HepG2 (cell line): ENCODE results near the gene IGF2BP3. TPM values are rescaled to one million over a fixed set of nuclear protein-coding genes. Genes with fewer than 3 reads are reported as not detected.

Experiments used
- ADNP ChIP-seq: sonication (generic); formaldehyde crosslinking; IDR thresholded peaks from 2 replicates; pipeline ENCODE4 v1.4.0; 2020; ENCODE audit warnings: missing genetic modification reagents
- CBX5 ChIP-seq: sonication (generic); formaldehyde crosslinking; IDR thresholded peaks from 2 replicates; pipeline ENCODE4 v1.4.0; 2020; ENCODE audit warnings: missing genetic modification reagents, borderline replicate concordance
- CREB1 ChIP-seq, 2 experiments: fragments of 450-650 bp in 1 of 2; IDR thresholded peaks; 2 replicates each; pipeline ENCODE4 v1.6.1; 2016 to 2017; ENCODE audit warnings: control low read depth in 1 of 2, mild to moderate bottlenecking in 1 of 2, missing compliant biosample characterization in 1 of 2, missing genetic modification characterization in 1 of 2
- FUBP1 ChIP-seq: sonication (generic); formaldehyde crosslinking; IDR thresholded peaks from 2 replicates; pipeline ENCODE4 v1.5.1; 2020; ENCODE audit warnings: missing genetic modification reagents, mild to moderate bottlenecking, borderline replicate concordance
- KIAA2018 ChIP-seq: sonication (generic); formaldehyde crosslinking; IDR thresholded peaks from 2 replicates; pipeline ENCODE4 v1.5.0; 2020; ENCODE audit warnings: mild to moderate bottlenecking, missing genetic modification reagents, borderline replicate concordance
- MLLT10 ChIP-seq: sonication (generic); formaldehyde crosslinking; IDR thresholded peaks from 2 replicates; pipeline ENCODE4 v1.4.0; 2020; ENCODE audit warnings: missing genetic modification reagents
- PREB ChIP-seq: sonication (generic); formaldehyde crosslinking; IDR thresholded peaks from 2 replicates; pipeline ENCODE4 v1.4.0; 2020; ENCODE audit warnings: missing genetic modification reagents
- SMARCE1 ChIP-seq: fragments of 450-650 bp; IDR thresholded peaks from 2 replicates; pipeline ENCODE4 v1.6.1; 2017; ENCODE audit warnings: borderline replicate concordance
- SNRNP70 ChIP-seq: fragments of 200-400 bp; formaldehyde crosslinking; IDR thresholded peaks from 2 replicates; pipeline ENCODE4 v1.6.1; 2017; ENCODE audit warnings: mild to moderate bottlenecking, low read depth, low read length, moderate library complexity
- TEAD2 ChIP-seq: sonication (generic); formaldehyde crosslinking; IDR thresholded peaks from 2 replicates; pipeline ENCODE4 v1.9.0; 2021; ENCODE audit warnings: missing genetic modification reagents
- ZFYVE20 ChIP-seq: sonication (generic); formaldehyde crosslinking; IDR thresholded peaks from 2 replicates; pipeline ENCODE4 v1.8.0; 2023; ENCODE audit warnings: low read depth, mild to moderate bottlenecking, moderate library complexity, missing genetic modification reagents, borderline replicate concordance
- ZNF160 ChIP-seq: sonication (generic); formaldehyde crosslinking; IDR thresholded peaks from 2 replicates; pipeline ENCODE4 v1.8.0; 2022; ENCODE audit warnings: mild to moderate bottlenecking, inconsistent platforms, missing genetic modification reagents
- ZNF343 ChIP-seq: sonication (generic); formaldehyde crosslinking; IDR thresholded peaks from 2 replicates; pipeline ENCODE4 v1.4.0; 2020; ENCODE audit warnings: mild to moderate bottlenecking, missing genetic modification reagents
- ZNF550 ChIP-seq: sonication (generic); formaldehyde crosslinking; IDR thresholded peaks from 2 replicates; pipeline ENCODE4 v1.4.0; 2020; ENCODE audit warnings: mild to moderate bottlenecking, missing genetic modification reagents, borderline replicate concordance
- ZNF607 ChIP-seq: sonication (generic); formaldehyde crosslinking; IDR thresholded peaks from 2 replicates; pipeline ENCODE4 v1.5.1; 2020; ENCODE audit warnings: missing genetic modification reagents, mild to moderate bottlenecking, borderline replicate concordance
- ZNF614 ChIP-seq: IDR thresholded peaks from 2 replicates; pipeline ENCODE4 v1.6.1; 2018; ENCODE audit warnings: missing biosample characterization, missing genetic modification reagents, inconsistent platforms, borderline replicate concordance
- ZNF652 ChIP-seq: IDR thresholded peaks from 2 replicates; pipeline ENCODE4 v1.6.1; 2016; ENCODE audit warnings: low read depth, borderline replicate concordance
- polyA plus RNA-seq, 8 experiments: library from polyadenylated mRNA; depleted of rRNA in 3 of 8; stranded (reverse) in 7 of 8; unstranded in 1 of 8; fragments of >200 nt; fragmentation: Illumina TruSeq in 4 of 8; extraction: Trizol in 4 of 8; gene quantifications; 2 replicates each; pipeline versions ENCODE4 v1.2.1 to v1.2.3, GENCODE V29; 2011 to 2016; ENCODE audit warnings: low read depth in 4 of 8, missing spikeins in 1 of 8, mixed read lengths in 1 of 8; ENCODE audit not compliant: insufficient read depth in 1 of 8
- total RNA-seq, 5 experiments: library from RNA; depleted of rRNA; stranded (reverse); fragments of >200 nt; fragmentation: Illumina TruSeq; extraction: Trizol; gene quantifications; 2 replicates each; pipeline ENCODE4 v1.2.3, GENCODE V29; 2016; ENCODE audit warnings: low read depth in 1 of 5

The IGF2BP3 gene
- total and polyA plus RNA-seq, 2 of the 13 experiments (the other 11 are each of a cell fraction or from before 2014, with no cell fraction given), result 37.7 to 39.5 TPM

GRCh38 chr7:23298885-23299769 is 171.2 kb downstream of the IGF2BP3 start, which contains the start of gene MALSU1 (continued):
- TF ChIP-seq PREB (CRISPR knock-in tag) (no peak), FUBP1 (CRISPR knock-in tag) (no peak), ZNF160 (CRISPR knock-in tag) (peak; percentile 92; the same call in 1 of the 2 replicates), ZNF652 (CRISPR knock-in tag) (no peak), ZNF343 (CRISPR knock-in tag) (peak; percentile 60; the same call in 1 of the 2 replicates), KIAA2018 (CRISPR knock-in tag) (no peak), ZFYVE20 (CRISPR knock-in tag) (0 out of 2 replicates have a peak, but pooled peaks have one; percentile 69), SMARCE1 (no peak), CBX5 (CRISPR knock-in tag) (no peak), ZNF550 (CRISPR knock-in tag) (no peak), SNRNP70 (no peak), ADNP (CRISPR knock-in tag) (no peak), ZNF607 (CRISPR knock-in tag) (peak; percentile 95), CREB1 (IDR thresholded peaks at IDR 0.05) (peak; percentile 86), CREB1 (CRISPR knock-in tag; IDR thresholded peaks at IDR 0.05) (peak; percentile 95), ZNF614 (CRISPR knock-in tag) (no peak), TEAD2 (CRISPR knock-in tag) (no peak), MLLT10 (CRISPR knock-in tag) (no peak)
